22Rv1 (cell line): ENCODE results near the gene GPN1.
A peak's percentile ranks its signal among the peaks of the same experiment; 100 is the strongest.
"Not testable (repeated sequence)": the region's sequence is repeated elsewhere in the genome, so short reads cannot be mapped to it uniquely, and the experiment has no call there.

ENCODE experiments used
- H3K27ac ChIP-seq: fragments of 450-650 bp; 2 replicates; pipeline ENCODE4 v1.5.1; 2017
- ZFX ChIP-seq: fragments of 450-650 bp; IDR thresholded peaks from 2 replicates; pipeline ENCODE4 v1.6.1; 2017; ENCODE audit warnings: antibody characterized with exemption, borderline replicate concordance
- TF ChIP-seq, protein P1 (sequence below): fragments of 450-650 bp; IDR thresholded peaks from 2 replicates; pipeline ENCODE4 v1.5.1; 2017; ENCODE audit warnings: mild to moderate bottlenecking

GPN1 gene

DNA sequence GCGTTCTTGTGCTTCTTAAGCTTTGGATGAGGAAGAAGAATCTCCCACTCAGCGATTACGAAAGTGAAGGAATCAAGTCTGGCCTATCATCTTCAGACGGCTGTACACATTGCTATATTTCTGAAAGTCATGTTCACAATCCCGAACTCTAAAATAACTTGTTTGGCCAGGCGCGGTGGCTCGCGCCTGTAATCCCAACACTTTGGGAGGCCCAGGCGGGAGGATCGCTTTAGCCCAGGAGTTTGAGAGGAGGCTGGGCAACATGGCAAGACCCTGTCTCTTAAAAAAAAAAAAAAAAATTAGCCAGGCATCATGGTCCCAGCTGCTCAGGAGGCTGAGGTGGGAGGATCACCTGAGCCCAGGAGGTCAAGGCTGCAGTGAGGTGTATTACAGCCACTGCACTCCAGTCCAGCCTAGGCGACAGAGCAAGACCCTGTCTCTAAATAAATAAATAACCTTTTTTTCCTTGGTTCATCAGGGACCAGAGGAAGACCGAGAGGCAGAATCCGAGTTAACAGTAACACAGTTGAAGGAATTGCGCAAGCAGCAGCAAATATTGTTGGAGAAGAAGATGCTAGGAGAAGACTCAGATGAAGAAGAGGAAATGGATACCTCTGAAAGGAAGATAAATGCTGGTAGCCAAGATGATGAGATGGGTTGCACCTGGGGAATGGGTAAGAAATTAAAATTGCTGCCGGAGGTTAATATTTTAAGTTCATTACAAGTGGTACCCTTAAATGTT, 35.9 kb downstream of the GPN1 start:
- H3K27ac ChIP-seq, result no peak overlapping the region; the same call in 1 of the 2 replicates
- no peak for TF ChIP-seq ZFX
- TF ChIP-seq, protein P1, sequence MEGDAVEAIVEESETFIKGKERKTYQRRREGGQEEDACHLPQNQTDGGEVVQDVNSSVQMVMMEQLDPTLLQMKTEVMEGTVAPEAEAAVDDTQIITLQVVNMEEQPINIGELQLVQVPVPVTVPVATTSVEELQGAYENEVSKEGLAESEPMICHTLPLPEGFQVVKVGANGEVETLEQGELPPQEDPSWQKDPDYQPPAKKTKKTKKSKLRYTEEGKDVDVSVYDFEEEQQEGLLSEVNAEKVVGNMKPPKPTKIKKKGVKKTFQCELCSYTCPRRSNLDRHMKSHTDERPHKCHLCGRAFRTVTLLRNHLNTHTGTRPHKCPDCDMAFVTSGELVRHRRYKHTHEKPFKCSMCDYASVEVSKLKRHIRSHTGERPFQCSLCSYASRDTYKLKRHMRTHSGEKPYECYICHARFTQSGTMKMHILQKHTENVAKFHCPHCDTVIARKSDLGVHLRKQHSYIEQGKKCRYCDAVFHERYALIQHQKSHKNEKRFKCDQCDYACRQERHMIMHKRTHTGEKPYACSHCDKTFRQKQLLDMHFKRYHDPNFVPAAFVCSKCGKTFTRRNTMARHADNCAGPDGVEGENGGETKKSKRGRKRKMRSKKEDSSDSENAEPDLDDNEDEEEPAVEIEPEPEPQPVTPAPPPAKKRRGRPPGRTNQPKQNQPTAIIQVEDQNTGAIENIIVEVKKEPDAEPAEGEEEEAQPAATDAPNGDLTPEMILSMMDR, result no peak

DNA sequence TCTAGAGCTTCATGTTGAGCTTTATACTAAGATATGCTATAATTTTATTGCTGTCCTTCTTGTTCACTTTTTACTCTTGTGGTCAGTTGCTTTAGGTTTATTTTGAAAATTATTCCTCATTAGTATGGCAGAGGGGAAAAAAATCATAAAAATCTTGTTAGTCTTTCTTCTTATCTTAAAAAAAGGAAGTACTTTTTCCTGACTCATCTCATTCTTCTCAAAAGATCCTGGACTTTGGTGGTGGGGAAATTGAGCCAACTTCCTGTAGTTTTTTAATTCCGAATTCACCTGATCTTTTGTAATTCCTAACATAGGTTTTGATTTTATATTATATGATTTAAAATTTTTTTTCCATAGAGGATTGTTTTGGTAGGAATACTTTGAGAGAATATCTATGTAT, 38.6 kb downstream of the GPN1 start:
- no peak overlapping the region for H3K27ac ChIP-seq
- TF ChIP-seq, protein P1, result no peak
- TF ChIP-seq ZFX, result no peak

DNA sequence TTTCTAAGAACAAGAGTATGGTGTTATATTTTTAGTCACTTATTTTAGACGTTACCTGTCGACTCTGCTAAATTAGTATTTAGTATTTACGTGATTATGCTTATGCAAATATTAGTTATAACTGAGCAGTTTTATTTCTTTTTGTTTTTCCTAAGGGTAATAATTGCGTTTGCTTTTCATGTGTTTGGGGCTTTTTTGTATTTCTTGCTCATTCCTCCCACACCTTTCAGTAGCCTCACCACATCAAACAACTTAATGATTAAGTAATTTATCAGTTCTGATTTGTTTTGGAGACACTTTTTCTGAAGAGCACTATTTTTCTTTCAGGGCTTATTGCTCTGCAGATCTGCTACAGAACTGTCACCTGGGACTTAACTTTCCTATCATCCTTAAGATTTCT, 42.4 kb downstream of the GPN1 start:
- TF ChIP-seq ZFX, result no peak
- TF ChIP-seq, protein P1, result no peak
- H3K27ac ChIP-seq, result no peak overlapping the region

DNA sequence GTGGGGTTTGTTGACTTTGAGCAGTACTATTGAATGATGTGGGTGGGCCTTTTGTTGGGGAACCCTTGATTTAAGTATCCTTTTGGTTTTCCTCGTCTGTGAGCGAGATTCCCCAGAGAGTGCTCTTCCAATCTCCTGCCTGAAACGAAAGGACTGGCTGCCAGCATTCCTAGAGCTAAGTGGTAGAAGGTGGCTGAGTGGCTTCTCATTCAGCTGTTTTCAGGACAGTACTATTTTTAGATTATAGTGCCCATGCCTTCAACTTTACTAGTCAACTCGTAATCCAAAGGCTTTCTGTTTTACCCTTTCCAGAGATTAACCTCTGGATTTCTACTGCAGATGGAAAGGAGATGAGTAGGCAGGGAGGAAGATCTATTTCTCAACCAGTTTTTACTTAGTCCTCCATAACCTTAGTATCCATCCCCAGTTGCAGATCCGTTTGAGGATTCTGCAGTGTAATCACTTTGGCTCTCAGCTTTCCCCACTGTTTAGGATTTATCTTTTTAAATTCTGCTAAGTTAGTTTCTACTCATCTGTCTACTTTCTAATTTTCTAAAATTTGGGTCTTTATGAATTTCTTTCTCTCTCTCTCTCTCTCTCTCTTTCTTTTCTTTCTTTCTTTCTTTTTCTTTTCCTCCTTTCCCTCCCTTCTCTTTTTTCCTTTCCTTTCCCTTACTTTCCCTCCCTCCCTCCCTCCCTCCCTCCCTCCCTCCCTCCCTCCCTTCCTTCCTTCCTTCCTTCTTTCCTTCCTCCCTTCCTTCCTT, 44.1 kb downstream of the GPN1 start:
- no peak overlapping the region for H3K27ac ChIP-seq
- TF ChIP-seq ZFX, result no peak
- TF ChIP-seq, protein P1, result no peak

DNA sequence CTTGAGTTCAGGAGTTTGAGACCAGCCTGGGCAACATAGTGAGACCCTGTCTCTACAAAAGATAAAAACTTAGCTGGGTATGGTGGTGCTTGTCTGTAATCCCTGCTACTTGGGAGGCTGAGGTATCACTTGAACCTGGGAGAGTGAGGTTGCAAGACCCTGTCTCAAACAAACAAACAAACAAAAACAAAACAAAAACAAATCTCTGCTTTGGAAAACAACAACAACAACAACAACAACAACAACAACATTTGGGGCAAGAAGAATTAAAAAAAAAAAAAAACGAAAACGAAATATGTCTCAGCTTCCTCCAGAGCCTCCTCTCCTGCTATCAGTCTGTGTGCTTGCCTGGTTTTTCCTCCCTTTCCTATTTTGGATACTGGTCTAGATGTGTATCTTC, 51.7 kb downstream of the GPN1 start:
- no peak for TF ChIP-seq ZFX
- H3K27ac ChIP-seq, result no peak overlapping the region

DNA sequence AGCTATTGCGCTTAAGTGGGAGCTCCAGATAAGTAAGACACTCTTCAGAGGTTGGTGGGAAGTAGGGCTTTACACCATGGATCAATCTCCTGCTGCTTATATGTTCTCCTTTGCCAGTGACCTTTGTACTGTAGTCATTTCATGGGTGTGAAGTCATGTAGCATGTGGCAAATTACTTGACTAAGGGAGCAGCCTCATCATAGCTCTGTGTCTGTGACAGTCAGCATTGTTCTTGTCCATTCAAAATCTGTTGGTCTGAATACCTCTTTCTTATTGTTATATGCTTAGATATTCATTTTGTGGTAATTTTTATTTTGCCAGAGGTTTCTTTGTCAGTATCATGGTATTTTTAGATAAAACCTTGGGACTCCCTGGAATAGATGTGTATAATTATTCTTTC, 53.0 kb downstream of the GPN1 start:
- TF ChIP-seq ZFX, result no peak
- TF ChIP-seq, protein P1, result no peak
- no peak overlapping the region for H3K27ac ChIP-seq

DNA sequence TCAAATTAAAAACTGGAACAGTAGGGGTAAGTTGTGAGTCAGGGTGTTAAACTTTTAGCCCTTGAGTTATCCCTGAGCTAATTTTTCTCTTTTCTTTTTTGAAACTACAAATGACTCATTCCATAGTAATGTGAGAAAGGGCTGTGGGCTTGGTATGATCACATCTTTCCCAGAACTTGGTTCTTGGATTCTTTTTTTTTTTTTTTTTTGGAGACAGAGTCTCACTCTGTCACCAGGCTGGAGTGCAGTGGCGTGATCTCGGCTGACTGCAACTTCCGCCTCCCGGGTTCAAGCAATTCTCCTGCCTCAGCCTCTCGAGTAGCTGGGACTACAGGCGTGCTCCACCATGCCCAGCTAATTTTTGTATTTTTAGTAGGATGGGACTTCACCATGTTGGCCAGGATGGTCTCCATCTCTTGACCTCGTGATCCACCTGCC, 53.5 kb downstream of the GPN1 start:
- H3K27ac ChIP-seq, result not testable (repeated sequence)

DNA sequence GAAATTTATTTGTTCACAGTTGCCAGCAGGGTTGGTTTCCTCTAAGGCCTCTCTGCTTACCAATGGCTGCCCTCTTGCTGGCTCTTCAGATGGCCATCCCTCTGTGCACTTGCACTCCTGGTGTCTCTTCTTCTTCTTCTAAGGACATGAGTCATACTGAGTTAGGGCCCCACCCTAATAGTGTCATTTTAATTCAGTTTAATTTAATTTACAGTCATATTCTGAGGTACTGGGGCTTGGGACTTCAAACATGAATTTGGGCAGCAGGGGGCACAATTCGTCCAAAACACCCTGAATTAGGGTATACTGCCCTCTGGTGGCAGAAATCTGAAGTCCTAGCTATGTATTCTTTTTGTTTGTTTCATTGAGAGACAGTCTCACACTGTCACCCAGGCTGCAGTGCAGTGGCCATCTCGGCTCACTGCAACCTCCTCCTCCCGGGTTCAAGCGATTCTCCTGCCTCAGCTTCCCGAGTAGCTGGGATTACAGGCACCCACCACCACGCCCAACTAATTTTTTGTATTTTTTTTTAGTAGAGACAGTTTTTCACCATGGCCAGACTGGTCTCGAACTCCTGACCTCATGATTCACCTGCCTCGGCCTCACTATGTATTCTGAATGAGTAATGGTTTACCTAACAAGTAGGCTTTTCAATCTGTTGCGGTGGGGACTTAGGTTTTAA, 54.7 kb downstream of the GPN1 start:
- no peak overlapping the region for H3K27ac ChIP-seq
- TF ChIP-seq, protein P1, result peak; percentile 97
- no peak for TF ChIP-seq ZFX

DNA sequence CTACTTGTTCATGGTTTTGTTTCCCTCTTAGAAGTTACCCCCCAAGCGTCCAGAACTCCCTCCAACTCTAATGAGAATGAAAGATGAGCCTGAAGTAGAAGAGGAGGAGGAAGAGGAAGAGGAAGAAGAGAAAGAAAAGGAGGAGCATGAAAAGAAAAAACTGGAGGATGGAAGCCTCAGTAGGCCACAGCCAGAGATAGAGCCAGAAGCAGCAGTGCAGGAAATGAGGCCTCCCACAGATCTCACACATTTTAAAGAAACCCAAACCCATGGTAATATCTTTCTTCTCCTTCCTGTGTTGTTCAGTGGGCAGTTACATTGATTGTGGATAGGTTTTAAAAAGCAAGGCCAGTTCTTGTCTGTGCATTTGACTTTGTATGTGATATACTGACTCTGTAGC, 56.2 kb downstream of the GPN1 start:
- not testable (repeated sequence) for H3K27ac ChIP-seq
